Measurements from ENCODE around the gene RALGAPA1.
A peak's percentile ranks its signal among the peaks of the same experiment; 100 is the strongest.
"Not testable (repeated sequence)": the region's sequence is repeated elsewhere in the genome, so short reads cannot be mapped to it uniquely, and the experiment has no call there.

Gene RALGAPA1

GRCh38 chr14:35821564-35822411 lies 12.7 kb upstream of the RALGAPA1 start:
- DNase-seq = no peak

GRCh38 chr14:35819591-35820540 lies 10.8 kb upstream of the RALGAPA1 start:
- no peak for DNase-seq

- no peak for DNase-seq
Measured at GRCh38 chr14:35818346-35819115, 9.4 kb upstream of the RALGAPA1 start.

GRCh38 chr14:35814371-35815005 lies 5.4 kb upstream of the RALGAPA1 start:
- peak; percentile 18 for DNase-seq

- DNase-seq = no peak
Measured at GRCh38 chr14:35810963-35811362, 1.9 kb upstream of the RALGAPA1 start.

GRCh38 chr14:35809597-35809996 lies 502 bp upstream of the RALGAPA1 start:
- DNase-seq = no peak

- no peak for DNase-seq
Measured at GRCh38 chr14:35808076-35808637, 938 bp downstream of the RALGAPA1 start.

- DNase-seq = no peak
Measured at GRCh38 chr14:35807131-35807961, 1.7 kb downstream of the RALGAPA1 start.

GRCh38 chr14:35806006-35806907 lies 2.8 kb downstream of the RALGAPA1 start:
- no peak for DNase-seq

- DNase-seq = no peak
Measured at GRCh38 chr14:35797796-35798195, 11.3 kb downstream of the RALGAPA1 start.

GRCh38 chr14:35789651-35790050 lies 19.4 kb downstream of the RALGAPA1 start:
- no peak for DNase-seq

- DNase-seq = no peak
Measured at GRCh38 chr14:35786856-35787255, 22.2 kb downstream of the RALGAPA1 start.

- DNase-seq = no peak
Measured at GRCh38 chr14:35783699-35784098, 25.4 kb downstream of the RALGAPA1 start.

- no peak for DNase-seq
Measured at GRCh38 chr14:35779368-35779767, 29.7 kb downstream of the RALGAPA1 start.

GRCh38 chr14:35777550-35777949 lies 31.5 kb downstream of the RALGAPA1 start:
- not testable (repeated sequence) for DNase-seq

- DNase-seq = no peak
Measured at GRCh38 chr14:35776823-35777222, 32.3 kb downstream of the RALGAPA1 start.

GRCh38 chr14:35776085-35776484 lies 33.0 kb downstream of the RALGAPA1 start:
- DNase-seq = not testable (repeated sequence)

GRCh38 chr14:35766700-35767082 lies 42.4 kb downstream of the RALGAPA1 start:
- DNase-seq = no peak

- no peak for DNase-seq
Measured at GRCh38 chr14:35766036-35766699, 42.9 kb downstream of the RALGAPA1 start.

All from NCI-H1417 treated with DMSO at 0.1 percent for 48 hours (cell line).